HEK293T (cell line): ENCODE measurements around the gene TOB1.
"Not testable (repeated sequence)": the region's sequence is repeated elsewhere in the genome, so short reads cannot be mapped to it uniquely, and the experiment has no call there.

ENCODE experiments used
- BHLHE40 ChIP-seq: fragments of 450-650 bp; IDR thresholded peaks from 2 replicates; pipeline ENCODE4 v1.6.1; 2016; ENCODE audit warnings: mild to moderate bottlenecking, moderate library complexity, borderline replicate concordance
- CTBP1 ChIP-seq: fragments of 450-650 bp; IDR thresholded peaks from 2 replicates; pipeline ENCODE4 v1.6.1; 2016; ENCODE audit warnings: borderline replicate concordance
- FOXK2 ChIP-seq: fragments of 450-650 bp; IDR thresholded peaks from 2 replicates; pipeline ENCODE4 v1.6.1; 2016; ENCODE audit warnings: mild to moderate bottlenecking
- FOXM1 ChIP-seq: fragments of 450-650 bp; IDR thresholded peaks from 2 replicates; pipeline ENCODE4 v1.6.1; 2017; ENCODE audit warnings: mild to moderate bottlenecking, borderline replicate concordance
- HDGF ChIP-seq: fragments of 450-650 bp; IDR thresholded peaks from 2 replicates; pipeline ENCODE4 v1.6.1; 2017; ENCODE audit warnings: antibody characterized with exemption, borderline replicate concordance
- SP1 ChIP-seq: fragments of 450-650 bp; IDR thresholded peaks from 2 replicates; pipeline ENCODE4 v1.6.1; 2017

DNA sequence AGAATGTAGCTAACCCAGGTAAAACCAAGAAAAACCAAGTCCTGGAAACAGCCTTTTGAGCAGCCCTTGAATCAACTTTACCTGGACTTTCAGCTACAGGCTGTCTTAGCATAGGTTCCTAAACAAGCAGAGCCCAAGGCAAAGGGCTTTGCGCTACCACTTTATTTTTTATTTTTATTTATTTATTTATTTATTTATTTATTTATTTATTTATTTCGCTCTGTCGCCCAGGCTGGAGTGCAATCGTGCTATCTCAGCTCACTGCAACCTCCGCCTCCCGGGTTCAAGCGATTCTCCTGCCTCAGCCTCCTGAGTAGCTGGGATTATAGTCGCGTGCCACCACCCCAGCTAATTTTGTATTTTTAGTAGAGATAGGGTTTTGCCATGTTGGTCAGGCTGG, 10.9 kb upstream of the TOB1 start:
- TF ChIP-seq CTBP1, FOXM1, SP1, BHLHE40, HDGF, FOXK2: not testable (repeated sequence)
